Ovary (tissue), 3 donors: ENCODE data around the gene GPATCH8.

Experiments used
- CTCF ChIP-seq, 3 donors: fragments of 450-650 bp in 2 of 3; fragments of 200-600 bp in 1 of 3; IDR thresholded peaks; one replicate each; pipeline versions ENCODE4 v1.5.1 to v1.8.0; 2016 to 2022; ENCODE audit warnings: antibody characterized with exemption in 3 of 3, mild to moderate bottlenecking in 1 of 3
- POLR2A ChIP-seq: fragments of 450-650 bp; IDR thresholded peaks from one replicate; pipeline ENCODE4 v1.6.1; 2017; ENCODE audit warnings: antibody characterized with exemption, mild to moderate bottlenecking, moderate library complexity
- donor health status: DM: no; HTN: no; CAD: no.

GRCh38 chr17:44372036-44372435, 131.2 kb downstream of the GPATCH8 start:
- TF ChIP-seq POLR2A (no peak), CTCF (IDR thresholded peaks at IDR 0.05) (no peak)
